ENCODE measurements around the gene B9D1. TPM values are rescaled to one million over a fixed set of nuclear protein-coding genes. Genes with fewer than 3 reads are reported as not detected.

Gene B9D1
- total RNA-seq, 4 donors from 2014 or later = 4.6 to 25.1 (median 10.5) TPM

DNA sequence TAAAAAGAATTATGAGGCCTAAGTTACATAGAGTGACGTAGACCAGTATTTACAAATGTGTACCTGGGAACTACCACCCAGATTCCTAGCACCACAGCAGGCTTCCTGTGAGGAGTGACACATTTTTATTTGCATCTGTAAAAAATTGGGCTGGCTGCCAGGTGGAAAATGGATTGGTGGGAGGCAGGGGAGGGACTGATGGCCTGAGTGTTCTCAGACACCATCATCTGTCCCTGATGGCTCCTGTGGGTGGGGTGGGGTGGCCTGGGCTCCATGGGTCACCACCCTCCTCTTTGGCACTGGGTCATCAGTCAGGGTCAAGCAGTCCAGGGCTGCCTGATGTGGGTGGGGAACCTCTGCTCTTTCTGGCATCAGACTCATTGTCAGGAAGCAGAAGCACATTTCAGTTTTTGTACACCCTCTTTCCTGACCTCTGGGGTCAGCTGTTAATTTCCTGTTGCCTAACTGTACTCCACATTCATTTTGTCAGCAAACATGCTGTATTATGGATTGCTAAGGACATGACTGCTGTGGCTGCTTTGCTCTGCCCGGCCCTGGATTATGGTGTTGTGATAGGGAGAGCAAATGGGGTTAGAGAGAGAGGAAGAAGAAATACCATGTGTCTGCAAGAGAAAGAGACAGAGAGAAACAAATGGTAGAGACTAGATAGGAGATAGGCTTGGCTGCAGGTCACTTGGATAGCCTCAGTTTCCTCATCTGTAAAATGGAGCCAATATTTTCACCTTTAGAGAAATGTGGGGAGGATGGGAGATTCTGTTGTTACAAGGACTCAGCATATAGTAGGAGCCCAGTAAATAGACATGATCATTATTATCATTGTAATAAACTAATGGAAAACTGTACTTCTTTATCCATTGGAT is 36.0 kb upstream of the B9D1 start:
- TF ChIP-seq, protein P1, sequence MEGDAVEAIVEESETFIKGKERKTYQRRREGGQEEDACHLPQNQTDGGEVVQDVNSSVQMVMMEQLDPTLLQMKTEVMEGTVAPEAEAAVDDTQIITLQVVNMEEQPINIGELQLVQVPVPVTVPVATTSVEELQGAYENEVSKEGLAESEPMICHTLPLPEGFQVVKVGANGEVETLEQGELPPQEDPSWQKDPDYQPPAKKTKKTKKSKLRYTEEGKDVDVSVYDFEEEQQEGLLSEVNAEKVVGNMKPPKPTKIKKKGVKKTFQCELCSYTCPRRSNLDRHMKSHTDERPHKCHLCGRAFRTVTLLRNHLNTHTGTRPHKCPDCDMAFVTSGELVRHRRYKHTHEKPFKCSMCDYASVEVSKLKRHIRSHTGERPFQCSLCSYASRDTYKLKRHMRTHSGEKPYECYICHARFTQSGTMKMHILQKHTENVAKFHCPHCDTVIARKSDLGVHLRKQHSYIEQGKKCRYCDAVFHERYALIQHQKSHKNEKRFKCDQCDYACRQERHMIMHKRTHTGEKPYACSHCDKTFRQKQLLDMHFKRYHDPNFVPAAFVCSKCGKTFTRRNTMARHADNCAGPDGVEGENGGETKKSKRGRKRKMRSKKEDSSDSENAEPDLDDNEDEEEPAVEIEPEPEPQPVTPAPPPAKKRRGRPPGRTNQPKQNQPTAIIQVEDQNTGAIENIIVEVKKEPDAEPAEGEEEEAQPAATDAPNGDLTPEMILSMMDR (IDR thresholded peaks at IDR 0.05; ENCODE audit: low read depth) = no peak

DNA sequence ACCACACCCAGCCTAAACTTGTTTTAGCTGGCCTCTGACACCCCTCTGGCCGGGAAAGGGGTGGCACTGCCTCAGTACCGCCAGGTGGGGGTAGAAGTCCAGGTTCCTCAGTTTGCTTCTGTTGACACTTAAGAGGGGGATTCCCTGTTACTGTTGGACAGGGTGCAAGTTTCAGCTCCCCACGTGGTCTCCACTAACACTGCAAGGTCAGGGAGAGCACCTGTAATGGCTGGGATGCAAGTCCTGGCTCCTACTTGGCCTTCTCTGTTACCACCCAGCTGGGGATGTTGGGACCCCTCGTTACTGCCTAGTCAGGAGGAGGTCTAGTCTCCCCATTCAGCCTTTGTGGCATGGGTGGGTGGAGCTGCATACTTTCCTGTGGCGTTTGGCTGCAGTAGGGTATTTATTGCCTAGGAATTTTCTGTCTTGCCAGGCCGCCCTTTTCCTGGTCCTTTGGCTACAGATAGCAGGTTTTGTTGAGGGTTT is 35.1 kb upstream of the B9D1 start:
- TF ChIP-seq, protein P1 (IDR thresholded peaks at IDR 0.05; ENCODE audit: low read depth) = no peak

DNA sequence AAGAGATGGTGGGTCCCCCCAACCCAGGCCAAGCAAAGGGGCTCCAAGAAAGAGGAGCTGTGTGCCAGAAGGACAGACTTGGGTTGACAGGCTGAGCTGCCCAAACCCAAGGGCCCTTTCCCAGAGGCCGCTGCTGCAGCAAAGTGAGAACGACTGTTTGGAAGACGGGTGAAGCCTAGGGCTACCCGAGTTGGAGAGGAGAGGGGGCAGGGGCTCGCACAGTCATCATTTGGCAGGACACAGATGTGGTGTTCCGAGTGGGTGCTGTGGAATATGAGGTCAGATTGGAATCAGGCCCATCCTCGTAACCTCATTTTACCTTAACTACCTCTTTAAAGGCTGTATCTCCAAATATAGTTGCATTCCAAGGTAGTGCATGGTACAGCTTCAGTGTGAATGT is 29.8 kb upstream of the B9D1 start:
- TF ChIP-seq, protein P1 (IDR thresholded peaks at IDR 0.05; ENCODE audit: low read depth) = no peak

DNA sequence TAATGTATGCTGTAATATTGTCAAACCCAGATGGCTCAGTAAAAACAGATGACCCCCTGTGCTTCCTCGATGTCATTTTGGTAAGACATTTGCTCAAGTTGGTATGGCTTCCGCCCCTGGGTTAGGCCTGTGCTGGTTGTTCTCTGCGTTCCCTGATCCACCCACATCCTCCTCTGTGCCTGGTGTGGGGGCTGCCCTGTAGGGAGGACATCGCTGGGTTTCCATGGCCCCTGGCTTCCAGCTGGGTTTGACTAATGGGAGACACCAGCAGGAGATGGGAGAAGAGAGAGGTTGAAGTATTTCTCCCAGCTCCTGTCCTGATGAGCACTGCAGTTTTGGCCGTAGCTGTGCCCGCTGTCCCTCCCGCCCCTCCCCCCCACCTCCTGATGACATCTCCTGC is 28.9 kb upstream of the B9D1 start:
- TF ChIP-seq, protein P1 (IDR thresholded peaks at IDR 0.05; ENCODE audit: low read depth) = no peak

DNA sequence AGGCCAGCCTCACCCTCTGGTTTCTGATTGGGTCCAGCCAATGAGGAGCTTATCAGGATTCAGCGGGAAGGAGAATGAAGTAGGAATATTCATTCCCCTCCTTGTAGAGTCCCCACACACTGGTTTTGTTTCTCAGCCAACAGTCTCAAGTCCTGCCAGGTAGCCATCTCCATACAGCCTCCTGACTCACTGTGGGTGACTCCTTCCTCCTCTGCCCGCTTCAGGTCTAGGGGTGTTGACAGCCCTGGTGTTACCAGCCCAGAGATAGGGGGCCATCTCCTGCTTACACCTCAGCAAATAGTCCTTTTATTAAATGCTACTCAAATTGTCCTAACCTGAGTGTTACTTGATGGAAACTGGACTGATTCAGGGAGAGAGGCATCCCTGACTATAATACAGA is 28.4 kb upstream of the B9D1 start:
- TF ChIP-seq, protein P1 (IDR thresholded peaks at IDR 0.05; ENCODE audit: low read depth) = no peak

DNA sequence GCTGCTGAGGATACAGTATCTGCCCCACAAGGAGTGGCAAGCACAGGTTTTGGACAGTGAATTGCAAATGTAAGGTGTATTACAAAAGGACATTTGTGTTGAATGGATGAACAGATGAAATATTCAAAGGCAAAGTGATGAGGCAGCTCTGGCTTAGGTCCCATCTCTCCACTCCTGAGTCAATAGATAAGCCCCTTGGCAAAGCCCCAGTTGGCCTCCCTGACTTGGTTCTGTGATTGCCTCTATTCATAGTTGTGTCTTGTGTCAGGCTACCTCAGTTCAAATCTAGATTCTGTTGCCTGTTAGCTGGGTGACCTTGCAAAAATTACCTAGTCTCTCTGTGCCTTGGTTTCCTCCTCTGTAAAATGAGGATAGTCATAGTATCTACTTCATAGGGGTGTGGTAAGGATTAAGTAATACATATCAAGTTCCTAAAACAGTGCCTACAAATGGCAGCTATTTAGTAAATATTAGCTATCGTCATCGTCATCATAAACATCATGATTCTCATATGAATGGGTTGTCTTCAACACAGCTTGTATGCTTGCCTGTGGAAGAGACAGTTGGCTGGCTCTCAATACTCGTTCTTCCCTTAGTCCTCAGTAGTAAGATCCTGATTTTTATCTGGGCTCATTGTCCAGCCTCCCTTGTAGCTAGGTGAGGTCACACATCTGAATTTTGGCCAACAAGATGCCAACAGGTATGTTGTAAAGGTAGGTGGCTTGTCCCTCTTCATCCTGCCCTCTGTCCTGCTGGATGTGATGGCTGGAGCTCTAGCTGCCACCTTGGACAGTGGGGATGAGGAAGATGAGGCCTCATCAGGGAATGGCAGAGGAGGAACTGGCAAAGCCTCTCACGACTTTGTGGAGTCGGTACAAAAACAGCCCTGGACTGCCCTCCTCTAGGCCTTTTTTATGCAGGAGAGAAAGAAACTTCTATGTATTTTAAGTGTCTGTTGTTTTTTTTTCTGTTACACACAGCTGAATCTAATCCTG is 26.6 kb upstream of the B9D1 start:
- TF ChIP-seq, protein P1 (IDR thresholded peaks at IDR 0.05; ENCODE audit: low read depth) = no peak

All from subcutaneous adipose tissue (tissue), 4 donors.